ENCODE results near the gene CTLA4.

DNA sequence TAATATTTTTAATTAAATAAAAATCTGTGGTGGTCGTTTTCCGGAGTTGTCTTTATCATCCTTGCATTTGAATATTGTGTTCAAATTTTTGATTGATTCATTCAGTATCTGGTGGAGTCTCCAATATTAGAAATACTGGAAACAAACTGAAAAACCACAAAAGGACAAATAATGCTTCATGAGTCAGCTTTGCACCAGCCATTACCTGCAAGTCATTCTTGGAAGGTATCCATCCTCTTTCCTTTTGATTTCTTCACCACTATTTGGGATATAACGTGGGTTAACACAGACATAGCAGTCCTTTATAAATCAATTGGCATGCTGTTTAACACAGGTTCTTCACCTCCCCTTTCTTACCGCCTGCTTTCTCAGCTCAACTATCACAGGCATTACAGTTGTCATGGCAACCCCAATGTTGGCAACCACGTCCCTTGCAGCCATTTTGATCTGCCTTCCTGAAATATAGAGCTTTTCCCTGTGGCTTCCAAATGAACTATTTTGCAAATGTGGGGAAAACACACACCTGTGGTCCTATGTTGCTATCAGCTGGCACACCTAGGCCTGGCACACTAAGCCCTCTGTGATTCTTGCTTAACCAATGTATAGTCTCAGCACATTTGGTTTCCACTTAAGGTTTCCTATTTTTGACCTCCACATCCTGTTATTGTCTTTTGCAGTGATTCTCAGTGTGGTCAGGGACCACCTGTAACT is 6.5 kb downstream of the CTLA4 start:
- TF ChIP-seq POLR2AphosphoS5 (IDR thresholded peaks at IDR 0.05) (no peak), POLR2A (IDR thresholded peaks at IDR 0.05) (no peak)

All from suprapubic skin (tissue), 4 donors.